ENCODE data around the gene HMMR.

GRCh38 chr5:163460562-163461171 lies at the start of gene HMMR:
- TF ChIP-seq CTCF (IDR thresholded peaks at IDR 0.05) (no peak), POLR2AphosphoS5 (IDR thresholded peaks at IDR 0.05) (no peak), POLR2A (IDR thresholded peaks at IDR 0.05) (no peak)

Data from breast epithelium (tissue), 3 donors.